DMS 273 treated with DMSO at 0.1 percent for 48 hours (cell line): ENCODE measurements around the gene IL1A.

Source experiments
- DNase-seq: peaks from one replicate; lab custom pipeline; 2025; lab: John Stamatoyannopoulos, UW

Gene IL1A

GRCh38 chr2:112792419-112792818 lies 8.1 kb upstream of the IL1A start:
- no peak for DNase-seq

- no peak for DNase-seq
Observed at GRCh38 chr2:112791693-112792230, 7.5 kb upstream of the IL1A start.

- DNase-seq = no peak
Observed at GRCh38 chr2:112791019-112791418, 6.7 kb upstream of the IL1A start.

- DNase-seq = no peak
Observed at GRCh38 chr2:112790305-112790704, 6.0 kb upstream of the IL1A start.

GRCh38 chr2:112789186-112789585 lies 4.9 kb upstream of the IL1A start:
- DNase-seq = no peak

GRCh38 chr2:112788653-112789052 lies 4.4 kb upstream of the IL1A start:
- DNase-seq = no peak

- DNase-seq = no peak
Observed at GRCh38 chr2:112787729-112788393, 3.6 kb upstream of the IL1A start.

GRCh38 chr2:112787294-112787693 lies 3.0 kb upstream of the IL1A start:
- no peak for DNase-seq

- no peak for DNase-seq
Observed at GRCh38 chr2:112783187-112783714, 1.0 kb downstream of the IL1A start.

GRCh38 chr2:112782234-112782799 lies 2.0 kb downstream of the IL1A start:
- DNase-seq = no peak

- DNase-seq = no peak
Observed at GRCh38 chr2:112779598-112779997, 4.7 kb downstream of the IL1A start.

GRCh38 chr2:112777036-112777435 lies 7.3 kb downstream of the IL1A start:
- no peak for DNase-seq

- no peak for DNase-seq
Observed at GRCh38 chr2:112776113-112776512, 8.2 kb downstream of the IL1A start.

- DNase-seq = no peak
Observed at GRCh38 chr2:112774536-112775285, 9.6 kb downstream of the IL1A start.

- no peak for DNase-seq
Observed at GRCh38 chr2:112773556-112773955, 10.7 kb downstream of the IL1A start.

- no peak for DNase-seq
Observed at GRCh38 chr2:112772911-112773475, 11.3 kb downstream of the IL1A start.

- DNase-seq = no peak
Observed at GRCh38 chr2:112772322-112772721, 12.0 kb downstream of the IL1A start.

- no peak for DNase-seq
Observed at GRCh38 chr2:112768432-112768831, 15.9 kb downstream of the IL1A start.

- no peak for DNase-seq
Observed at GRCh38 chr2:112767693-112768330, 16.5 kb downstream of the IL1A start.

- no peak for DNase-seq
Observed at GRCh38 chr2:112765251-112765650, 19.0 kb downstream of the IL1A start.

GRCh38 chr2:112764071-112765044 lies 19.9 kb downstream of the IL1A start, which contains the start of gene CKAP2L:
TSS of gene CKAP2L (minus strand) at chr2:112764609. CDS start at chr2:112764598, 11 bp downstream.
- peak; percentile 91 for DNase-seq
